Thyroid gland (tissue), 4 donors: ENCODE measurements around the gene ACIN1.
A peak's percentile ranks its signal among the peaks of the same experiment; 100 is the strongest.

Experiments used
- CTCF ChIP-seq, 6 experiments: fragments of 200-600 bp in 3 of 6; fragments of 450-650 bp in 3 of 6; sonication (generic) in 3 of 6; IDR thresholded peaks; one replicate each; pipeline ENCODE4 v1.5.1; 2016 to 2019; ENCODE audit warnings: antibody characterized with exemption in 6 of 6, mild to moderate bottlenecking in 2 of 6, inconsistent platforms in 1 of 6, moderate library complexity in 1 of 6
- POLR2A ChIP-seq, 2 donors: fragments of 450-650 bp; IDR thresholded peaks; one replicate each; pipeline ENCODE4 v1.6.1; 2017; ENCODE audit warnings: antibody characterized with exemption in 2 of 2, mild to moderate bottlenecking in 2 of 2, moderate library complexity in 1 of 2

- TF ChIP-seq CTCF (IDR thresholded peaks at IDR 0.05) = no peak
- TF ChIP-seq POLR2A (IDR thresholded peaks at IDR 0.05) = peak in 1 of 2 donors; percentile 68
Observed at GRCh38 chr14:23056956-23057756, 37.8 kb downstream of the ACIN1 start, which contains the start of gene CDH24.
